Left ventricle myocardium inferior (tissue), 1 donor: ENCODE measurements around the gene ACSM4. TPM values are rescaled to one million over a fixed set of nuclear protein-coding genes. Genes with fewer than 3 reads are reported as not detected.

Experiments used
- DNase-seq: peaks from one replicate; pipeline ENCODE4 v3.0.0-alpha.2; 2020
- H3K27ac ChIP-seq: fragments of 200-600 bp; replicated peaks from 2 replicates; pipeline ENCODE4 v1.8.0; 2021
- H3K27me3 ChIP-seq: fragments of 200-600 bp; 2 replicates; pipeline ENCODE4 v1.8.0; 2021; ENCODE audit warnings: low read depth
- H3K36me3 ChIP-seq: fragments of 200-600 bp; 2 replicates; pipeline ENCODE4 v1.8.0; 2021
- H3K4me1 ChIP-seq: fragments of 200-600 bp; 2 replicates; pipeline ENCODE4 v1.8.0; 2021
- H3K4me3 ChIP-seq: fragments of 200-600 bp; 2 replicates; pipeline ENCODE4 v1.8.0; 2021; ENCODE audit warnings: mild to moderate bottlenecking, moderate library complexity
- H3K9me3 ChIP-seq: fragments of 200-600 bp; replicated peaks from 2 replicates; pipeline ENCODE4 v1.8.0; 2021
- intact Hi-C: fragments of 100-400 bp; cut with micrococcal nuclease; formaldehyde crosslinking; loops from one replicate; pipeline ENCODE4 v1.11.0; 2022
- total RNA-seq: library from RNA; stranded (reverse); fragmentation: NEBNext Ultra II Directional; extraction: Animal tissue kit (Norgen Biotek cat#: 25700); gene quantifications from one replicate; pipeline ENCODE4 v1.2.1, GENCODE V29; 2021
- TF ChIP-seq, protein P1 (sequence below): fragments of 200-600 bp; IDR thresholded peaks from 2 replicates; pipeline ENCODE4 v1.8.0; 2021; ENCODE audit warnings: antibody characterized with exemption, mild to moderate bottlenecking, borderline replicate concordance
- donor health status: DM: no; HTN: yes; CAD: no; lungs with severe emphysema.

The ACSM4 gene
- total RNA-seq, 1 donor from 2014 or later: not detected

DNA sequence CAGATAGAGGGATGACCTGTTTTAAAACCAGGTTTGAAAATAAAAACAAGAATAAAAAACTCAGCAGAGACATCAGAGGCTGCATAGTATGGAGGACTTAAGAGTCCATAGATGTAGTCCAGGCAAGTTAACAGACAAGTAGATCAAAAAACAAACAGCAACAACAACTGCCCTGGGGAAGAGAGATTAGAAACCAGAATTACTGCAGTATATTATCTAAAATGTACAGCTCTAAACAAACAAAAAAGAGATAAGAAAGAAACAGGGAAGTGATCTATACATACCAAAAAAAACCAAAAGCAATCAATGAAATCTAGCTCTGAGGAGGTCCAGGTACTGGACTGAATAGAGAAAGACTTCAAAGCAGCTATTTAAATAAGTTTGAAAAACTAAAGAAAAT lies 48.8 kb downstream of the ACSM4 start:
- TF ChIP-seq, protein P1, sequence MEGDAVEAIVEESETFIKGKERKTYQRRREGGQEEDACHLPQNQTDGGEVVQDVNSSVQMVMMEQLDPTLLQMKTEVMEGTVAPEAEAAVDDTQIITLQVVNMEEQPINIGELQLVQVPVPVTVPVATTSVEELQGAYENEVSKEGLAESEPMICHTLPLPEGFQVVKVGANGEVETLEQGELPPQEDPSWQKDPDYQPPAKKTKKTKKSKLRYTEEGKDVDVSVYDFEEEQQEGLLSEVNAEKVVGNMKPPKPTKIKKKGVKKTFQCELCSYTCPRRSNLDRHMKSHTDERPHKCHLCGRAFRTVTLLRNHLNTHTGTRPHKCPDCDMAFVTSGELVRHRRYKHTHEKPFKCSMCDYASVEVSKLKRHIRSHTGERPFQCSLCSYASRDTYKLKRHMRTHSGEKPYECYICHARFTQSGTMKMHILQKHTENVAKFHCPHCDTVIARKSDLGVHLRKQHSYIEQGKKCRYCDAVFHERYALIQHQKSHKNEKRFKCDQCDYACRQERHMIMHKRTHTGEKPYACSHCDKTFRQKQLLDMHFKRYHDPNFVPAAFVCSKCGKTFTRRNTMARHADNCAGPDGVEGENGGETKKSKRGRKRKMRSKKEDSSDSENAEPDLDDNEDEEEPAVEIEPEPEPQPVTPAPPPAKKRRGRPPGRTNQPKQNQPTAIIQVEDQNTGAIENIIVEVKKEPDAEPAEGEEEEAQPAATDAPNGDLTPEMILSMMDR: no peak
- Histone ChIP-seq H3K4me1 (no peaks in the 10 kb centered on the region), H3K4me3 (no peak overlapping the region), H3K9me3 (no peaks in the 10 kb centered on the region), H3K36me3 (no peaks in the 10 kb centered on the region), H3K27ac (no peak overlapping the region), H3K27me3 (no peaks in the 10 kb centered on the region)
- intact Hi-C loops: no loop called here
- DNase-seq: no peak

DNA sequence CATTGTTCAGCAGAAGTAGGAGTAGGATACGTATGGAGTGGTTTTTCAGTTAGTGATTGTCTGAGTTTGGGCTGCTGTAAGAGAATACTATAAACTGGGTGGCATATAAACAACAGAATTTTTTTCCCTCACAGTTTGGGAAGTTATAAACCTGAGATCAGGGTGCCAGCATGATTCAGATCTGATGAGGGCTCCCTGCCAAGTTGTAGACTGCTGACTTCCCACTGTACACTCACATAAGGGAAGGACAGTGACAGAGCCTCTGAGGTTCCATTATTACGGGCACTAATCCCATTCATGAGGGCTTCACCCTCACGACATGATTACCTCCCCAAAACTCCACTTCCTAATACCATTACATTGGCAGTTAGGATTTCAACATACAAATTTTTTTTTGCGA lies 50.7 kb downstream of the ACSM4 start:
- H3K4me3 ChIP-seq: no peak overlapping the region
- H3K27me3 ChIP-seq: no peaks in the 10 kb centered on the region
- no peak overlapping the region for H3K27ac ChIP-seq
- H3K4me1 ChIP-seq: no peaks in the 10 kb centered on the region
- intact Hi-C loops: no loop called here
- H3K36me3 ChIP-seq: no peaks in the 10 kb centered on the region
- DNase-seq: no peak
- no peaks in the 10 kb centered on the region for H3K9me3 ChIP-seq
- TF ChIP-seq, protein P1: no peak

DNA sequence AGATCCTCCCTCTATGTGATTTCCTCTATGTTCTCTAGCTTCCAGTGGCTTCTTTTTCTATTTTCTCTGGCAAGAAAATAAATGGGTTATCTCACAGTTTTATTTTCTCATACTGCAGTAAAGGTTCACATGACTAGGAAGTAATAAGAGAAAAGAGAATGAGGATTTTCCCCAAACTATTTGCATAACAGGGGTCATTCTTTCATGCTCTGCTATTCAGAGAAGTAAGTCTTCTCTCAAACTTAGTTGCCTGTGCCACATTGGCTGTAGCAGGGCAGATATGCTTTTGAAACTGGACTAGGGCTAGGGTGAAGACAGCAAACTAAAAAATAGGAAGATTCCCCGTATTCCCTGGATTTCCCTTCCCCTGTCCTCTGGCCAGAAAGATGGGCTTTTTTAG lies 57.4 kb downstream of the ACSM4 start:
- TF ChIP-seq, protein P1: no peak
- H3K4me3 ChIP-seq: no peak overlapping the region
- no peaks in the 10 kb centered on the region for H3K27me3 ChIP-seq
- no peaks in the 10 kb centered on the region for H3K4me1 ChIP-seq
- no peak for DNase-seq
- intact Hi-C loops: no loop called here
- H3K9me3 ChIP-seq: peaks cover 10% of the 10 kb centered on the region
- no peak overlapping the region for H3K27ac ChIP-seq
- no peaks in the 10 kb centered on the region for H3K36me3 ChIP-seq

DNA sequence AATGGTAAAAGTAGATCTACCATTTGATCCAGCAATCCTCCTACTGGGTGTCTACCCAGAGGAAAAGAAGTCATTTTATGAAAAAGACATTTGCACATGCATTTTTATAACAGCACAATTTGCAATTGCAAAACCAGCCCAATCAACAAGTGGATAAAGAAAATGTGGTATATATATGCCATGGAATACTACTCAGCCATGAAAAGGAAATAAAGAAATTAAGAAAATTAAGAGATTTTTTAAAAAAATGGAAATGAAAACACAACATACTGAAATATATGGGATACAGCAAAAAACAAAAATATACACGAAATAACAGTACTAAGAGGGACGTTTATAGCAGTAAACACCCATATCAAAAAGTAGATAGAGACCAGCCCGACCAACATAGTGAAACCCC lies 58.9 kb downstream of the ACSM4 start:
- Histone ChIP-seq H3K27ac (no peak overlapping the region), H3K4me1 (no peaks in the 10 kb centered on the region), H3K9me3 (peaks cover 10% of the 10 kb centered on the region), H3K36me3 (no peaks in the 10 kb centered on the region), H3K4me3 (no peak overlapping the region), H3K27me3 (no peaks in the 10 kb centered on the region)
- no peak for DNase-seq
- intact Hi-C loops: no loop called here
- TF ChIP-seq, protein P1: no peak

DNA sequence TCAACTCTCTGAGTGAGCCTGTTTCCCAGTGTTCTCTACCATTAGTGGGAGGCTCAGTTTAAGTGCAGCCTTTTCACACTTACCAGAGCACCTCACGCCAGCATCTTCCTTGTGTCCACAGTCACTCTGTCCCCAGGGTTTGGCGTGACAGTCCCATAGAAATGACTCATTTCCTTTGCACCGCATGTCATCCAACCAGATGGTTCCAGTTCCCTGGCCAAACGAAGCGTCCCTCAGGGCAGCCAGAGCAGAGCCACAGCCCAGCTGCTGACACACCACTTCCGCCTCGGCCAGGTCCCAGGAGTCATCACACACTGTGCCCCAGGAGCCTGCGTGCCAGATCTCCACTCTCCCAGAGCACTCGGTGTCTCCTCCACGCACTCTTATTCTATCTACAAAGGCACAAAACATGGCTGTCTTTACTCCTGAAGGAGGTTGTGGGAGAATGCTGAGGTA lies 65.4 kb downstream of the ACSM4 start:
- intact Hi-C loops: no loop called here
- H3K36me3 ChIP-seq: no peaks in the 10 kb centered on the region
- peak overlapping the region; percentile 33 for H3K27ac ChIP-seq
- TF ChIP-seq, protein P1: no peak
- DNase-seq: peak; percentile 48
- H3K4me1 ChIP-seq: no peaks in the 10 kb centered on the region
- H3K4me3 ChIP-seq: peak overlapping the region; percentile 24
- peaks cover 7% of the 10 kb centered on the region for H3K9me3 ChIP-seq
- H3K27me3 ChIP-seq: peaks cover 10% of the 10 kb centered on the region

DNA sequence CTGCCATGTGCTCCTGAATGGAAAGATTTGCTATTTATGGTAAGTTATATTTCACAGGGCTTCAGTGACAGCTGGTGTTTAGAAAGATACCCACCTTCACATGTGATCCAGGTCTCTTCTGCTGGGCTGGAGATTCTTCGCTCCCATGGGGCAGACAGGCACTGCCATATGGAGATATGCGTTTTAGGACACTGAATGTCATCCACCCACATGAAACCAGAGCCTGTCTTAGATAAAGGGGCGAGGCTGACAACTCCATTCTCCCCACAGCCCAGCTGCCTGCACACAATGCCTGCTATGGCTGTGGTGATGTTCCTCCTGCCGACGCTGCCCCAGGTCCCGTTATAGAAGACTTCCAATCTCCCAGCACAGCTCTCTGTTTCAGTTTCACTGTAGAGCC lies 69.4 kb downstream of the ACSM4 start:
- TF ChIP-seq, protein P1: no peak
- no peak for DNase-seq
- Histone ChIP-seq H3K4me3 (no peak overlapping the region), H3K27ac (no peak overlapping the region), H3K27me3 (peaks cover 15% of the 10 kb centered on the region), H3K4me1 (no peaks in the 10 kb centered on the region), H3K36me3 (no peaks in the 10 kb centered on the region), H3K9me3 (no peaks in the 10 kb centered on the region)
- intact Hi-C loops: no loop called here
